K562 (cell line): ENCODE data around the gene IL6R. TPM values are rescaled to one million over a fixed set of nuclear protein-coding genes. Genes with fewer than 3 reads are reported as not detected.

ENCODE experiments used
- AFF1 ChIP-seq, 2 experiments: fragments of 450-650 bp; IDR thresholded peaks; 2 replicates each; pipeline ENCODE4 v1.6.1; 2018; ENCODE audit warnings: mild to moderate bottlenecking in 2 of 2, low read depth in 1 of 2; ENCODE audit not compliant: partially characterized antibody in 2 of 2
- KLF13 ChIP-seq: fragments of 450-650 bp; IDR thresholded peaks from 2 replicates; pipeline ENCODE4 v1.6.1; 2016; ENCODE audit warnings: missing genetic modification characterization, low read depth, mild to moderate bottlenecking, missing compliant biosample characterization, moderate library complexity, borderline replicate concordance
- MCM3 ChIP-seq: fragments of 450-650 bp; IDR thresholded peaks from 2 replicates; pipeline ENCODE4 v1.6.1; 2016
- MLX ChIP-seq, 2 experiments: fragments of 450-650 bp in 1 of 2; sonication (generic) in 1 of 2; formaldehyde crosslinking; conservative IDR thresholded peaks; 2 replicates each; pipeline versions ENCODE4 v1.4.0 to v1.8.1; 2020 to 2022; ENCODE audit warnings: mild to moderate bottlenecking in 1 of 2, missing genetic modification reagents in 1 of 2
- TAF9B ChIP-seq: fragments of 450-650 bp; IDR thresholded peaks from 2 replicates; pipeline ENCODE4 v1.6.1; 2018; ENCODE audit warnings: mild to moderate bottlenecking; ENCODE audit not compliant: partially characterized antibody
- ZBED1 ChIP-seq: IDR thresholded peaks from 2 replicates; pipeline ENCODE4 v1.6.1; 2014
- ZNF280B ChIP-seq: fragments of 250-450 bp; sonication (Bioruptor Pico); IDR thresholded peaks from 2 replicates; pipeline ENCODE4 v1.5.1; 2021; ENCODE audit warnings: mild to moderate bottlenecking
- ZNF407 ChIP-seq: fragments of 450-650 bp; IDR thresholded peaks from 2 replicates; pipeline ENCODE4 v1.6.1; 2016; ENCODE audit warnings: low read depth
- ZNF717 ChIP-seq: fragments of 250-450 bp; sonication (Bioruptor Pico); IDR thresholded peaks from 2 replicates; pipeline ENCODE4 v1.5.0; 2021
- polyA plus RNA-seq, 8 experiments: library from polyadenylated mRNA; depleted of rRNA in 4 of 8; stranded (reverse) in 5 of 8; unstranded in 3 of 8; fragments of >200 nt; fragmentation: Nextera tagmentation in 2 of 8; fragmentation: Illumina TruSeq in 1 of 8; extraction: Ambion mirVana in 2 of 8; extraction: Trizol in 1 of 8; gene quantifications; 2 replicates each; pipeline versions ENCODE4 v1.2.1 to v1.2.3, GENCODE V29; 2011 to 2014; ENCODE audit warnings: inconsistent platforms in 1 of 8, missing spikeins in 1 of 8
- total RNA-seq, 7 experiments: library from RNA; depleted of rRNA in 6 of 7; stranded (reverse); fragments of >200 nt in 6 of 7; fragmentation: Illumina TruSeq in 2 of 7; extraction: Trizol in 2 of 7; gene quantifications; 2 replicates each; pipeline versions ENCODE4 v1.2.1 to v1.2.3, GENCODE V29; 2011 to 2021; ENCODE audit warnings: low replicate concordance in 1 of 7

Gene IL6R
- total and polyA plus RNA-seq, 9 of the 15 experiments (the other 6 are each of a cell fraction or from before 2014, with no cell fraction given) = 0.05 to 1.1 (median 0.11) TPM; not detected in 2

- no peak for TF ChIP-seq ZNF280B
- no peak for TF ChIP-seq MLX (CRISPR knock-in tag; conservative IDR thresholded peaks at IDR 0.05)
- no peak for TF ChIP-seq MCM3
- TF ChIP-seq ZNF407 = no peak
- no peak for TF ChIP-seq AFF1 (IDR thresholded peaks at IDR 0.05; ENCODE audit: low read depth in 1 of 2, partially characterized antibody in 2 of 2)
- TF ChIP-seq TAF9B = no peak
- no peak for TF ChIP-seq KLF13 (tag)
- no peak for TF ChIP-seq ZNF717 (CRISPR knock-in tag)
- no peak for TF ChIP-seq ZBED1
Observed at GRCh38 chr1:154459080-154459479, 53.9 kb downstream of the IL6R start (continued).
